ENCODE data around the gene KLHL29. TPM values are rescaled to one million over a fixed set of nuclear protein-coding genes. Genes with fewer than 3 reads are reported as not detected.

Gene KLHL29
- total RNA-seq, 2 donors from 2014 or later, result 2.0 to 2.9 TPM

DNA sequence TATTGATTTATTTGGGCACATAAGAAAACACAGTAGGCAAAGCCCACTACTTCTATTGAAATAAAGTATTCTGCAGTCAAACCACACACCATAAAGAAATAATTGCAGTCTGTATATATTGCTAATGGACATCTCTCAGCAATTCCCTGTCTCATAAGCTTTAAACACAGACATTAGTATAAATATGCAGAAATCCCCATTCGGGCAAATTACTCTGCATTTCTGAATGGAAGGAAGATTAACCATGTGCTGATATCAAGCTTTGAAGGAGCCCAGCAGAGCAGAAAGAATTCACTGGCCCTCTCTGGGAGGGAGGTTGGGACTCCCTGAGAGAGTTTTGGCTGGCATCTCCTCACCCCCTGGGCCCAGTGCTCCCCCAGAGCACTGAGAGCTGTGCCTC, 272.4 kb downstream of the KLHL29 start:
- no peak for DNase-seq
- no peaks in the 10 kb centered on the region for H3K9me3 ChIP-seq
- TF ChIP-seq, protein P1, sequence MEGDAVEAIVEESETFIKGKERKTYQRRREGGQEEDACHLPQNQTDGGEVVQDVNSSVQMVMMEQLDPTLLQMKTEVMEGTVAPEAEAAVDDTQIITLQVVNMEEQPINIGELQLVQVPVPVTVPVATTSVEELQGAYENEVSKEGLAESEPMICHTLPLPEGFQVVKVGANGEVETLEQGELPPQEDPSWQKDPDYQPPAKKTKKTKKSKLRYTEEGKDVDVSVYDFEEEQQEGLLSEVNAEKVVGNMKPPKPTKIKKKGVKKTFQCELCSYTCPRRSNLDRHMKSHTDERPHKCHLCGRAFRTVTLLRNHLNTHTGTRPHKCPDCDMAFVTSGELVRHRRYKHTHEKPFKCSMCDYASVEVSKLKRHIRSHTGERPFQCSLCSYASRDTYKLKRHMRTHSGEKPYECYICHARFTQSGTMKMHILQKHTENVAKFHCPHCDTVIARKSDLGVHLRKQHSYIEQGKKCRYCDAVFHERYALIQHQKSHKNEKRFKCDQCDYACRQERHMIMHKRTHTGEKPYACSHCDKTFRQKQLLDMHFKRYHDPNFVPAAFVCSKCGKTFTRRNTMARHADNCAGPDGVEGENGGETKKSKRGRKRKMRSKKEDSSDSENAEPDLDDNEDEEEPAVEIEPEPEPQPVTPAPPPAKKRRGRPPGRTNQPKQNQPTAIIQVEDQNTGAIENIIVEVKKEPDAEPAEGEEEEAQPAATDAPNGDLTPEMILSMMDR (IDR thresholded peaks at IDR 0.05), result no peak
- intact Hi-C loops (cut with DNase I), result no loop called here
- no peak overlapping the region for H3K27ac ChIP-seq
- no peaks in the 10 kb centered on the region for H3K27me3 ChIP-seq
- H3K9ac ChIP-seq (ENCODE audit: low read depth in 2 of 2, low read length in 2 of 2), result no peak overlapping the region
- H3K4me1 ChIP-seq, result no peaks in the 10 kb centered on the region
- no peak overlapping the region for H3K4me3 ChIP-seq
- H3K36me3 ChIP-seq, result no peaks in the 10 kb centered on the region

GRCh38 chr2:23657934-23658333, 273.0 kb downstream of the KLHL29 start:
- Histone ChIP-seq H3K9me3 (no peaks in the 10 kb centered on the region), H3K4me1 (no peaks in the 10 kb centered on the region), H3K27me3 (no peaks in the 10 kb centered on the region), H3K9ac (ENCODE audit: low read depth in 2 of 2, low read length in 2 of 2) (no peak overlapping the region), H3K36me3 (no peaks in the 10 kb centered on the region), H3K27ac (no peak overlapping the region), H3K4me3 (no peak overlapping the region)
- no peak for DNase-seq
- intact Hi-C loops (cut with DNase I), result no loop called here
- TF ChIP-seq, protein P1 (IDR thresholded peaks at IDR 0.05), result no peak

DNA sequence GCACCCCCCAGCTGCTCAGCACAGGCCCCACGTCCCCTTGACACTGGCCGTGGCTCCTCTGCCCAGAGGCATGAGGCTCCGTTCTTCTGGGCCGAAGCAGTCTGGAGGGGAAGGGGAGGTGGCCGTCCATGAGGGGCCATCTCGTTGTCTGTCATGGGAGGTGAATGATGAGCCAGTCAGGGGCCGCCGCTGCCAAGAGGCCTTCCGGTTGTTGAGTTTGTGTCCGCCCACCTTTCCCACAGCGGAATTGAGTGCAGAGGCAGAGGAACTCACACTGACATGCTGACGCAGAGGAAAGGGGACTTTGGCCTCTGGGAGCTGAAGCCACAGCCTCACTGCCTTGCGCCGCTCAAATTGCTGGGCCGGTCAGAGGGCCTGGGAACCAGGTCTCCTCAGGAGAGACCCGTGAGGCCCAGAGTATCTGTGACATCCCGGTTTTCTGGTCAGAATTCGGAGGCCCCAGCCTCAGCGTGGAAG, 273.5 kb downstream of the KLHL29 start:
- Histone ChIP-seq H3K36me3 (no peaks in the 10 kb centered on the region), H3K9me3 (no peaks in the 10 kb centered on the region), H3K27ac (no peak overlapping the region), H3K4me1 (no peaks in the 10 kb centered on the region), H3K4me3 (no peak overlapping the region), H3K9ac (ENCODE audit: low read depth in 2 of 2, low read length in 2 of 2) (no peak overlapping the region), H3K27me3 (no peaks in the 10 kb centered on the region)
- peak; percentile 25 for DNase-seq
- intact Hi-C loops (cut with DNase I), result no loop called here
- TF ChIP-seq, protein P1 (IDR thresholded peaks at IDR 0.05), result no peak

DNA sequence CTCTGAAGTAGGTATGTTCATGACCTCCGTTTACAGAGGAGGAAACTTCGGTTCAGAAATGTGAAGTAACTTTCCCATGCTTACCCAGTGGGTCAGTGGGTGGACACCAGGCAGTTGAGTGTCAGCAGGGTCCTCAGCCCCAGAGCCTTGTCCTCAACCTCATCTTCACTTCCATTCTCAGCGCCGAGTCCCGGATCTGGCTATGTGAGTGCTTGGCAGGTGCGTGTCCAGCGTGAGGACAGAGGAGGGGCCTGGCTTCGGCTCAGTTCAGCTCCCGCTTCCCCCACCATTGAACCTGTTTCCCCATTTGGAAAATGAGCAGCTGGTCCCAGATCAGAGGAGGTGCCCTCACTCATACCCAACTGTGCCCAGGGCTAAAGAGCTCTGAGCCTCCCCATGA, 274.3 kb downstream of the KLHL29 start:
- H3K9me3 ChIP-seq, result no peaks in the 10 kb centered on the region
- no peaks in the 10 kb centered on the region for H3K27me3 ChIP-seq
- intact Hi-C loops (cut with DNase I), result no loop called here
- no peaks in the 10 kb centered on the region for H3K36me3 ChIP-seq
- no peak overlapping the region for H3K27ac ChIP-seq
- no peak for DNase-seq
- H3K9ac ChIP-seq (ENCODE audit: low read depth in 2 of 2, low read length in 2 of 2), result no peak overlapping the region
- TF ChIP-seq, protein P1 (IDR thresholded peaks at IDR 0.05), result no peak
- H3K4me3 ChIP-seq, result no peak overlapping the region
- no peaks in the 10 kb centered on the region for H3K4me1 ChIP-seq

- H3K27me3 ChIP-seq, result no peaks in the 10 kb centered on the region
- TF ChIP-seq, protein P1 (IDR thresholded peaks at IDR 0.05), result no peak
- H3K4me3 ChIP-seq, result no peak overlapping the region
- H3K27ac ChIP-seq, result no peak overlapping the region
- H3K36me3 ChIP-seq, result no peaks in the 10 kb centered on the region
- H3K4me1 ChIP-seq, result no peaks in the 10 kb centered on the region
- no peak overlapping the region for H3K9ac ChIP-seq (ENCODE audit: low read depth in 2 of 2, low read length in 2 of 2)
- intact Hi-C loops (cut with DNase I), result no loop called here
- no peaks in the 10 kb centered on the region for H3K9me3 ChIP-seq
- DNase-seq, result no peak
Observed at GRCh38 chr2:23659773-23660172, 274.8 kb downstream of the KLHL29 start.

Data from colonic mucosa (tissue), 4 donors.